ENCODE measurements around the gene DNAJC24. TPM values are rescaled to one million over a fixed set of nuclear protein-coding genes. Genes with fewer than 3 reads are reported as not detected.

Gene DNAJC24
- polyA plus RNA-seq, 6 donors from 2014 or later = 6.2 to 11.8 (median 9.3) TPM

GRCh38 chr11:31361743-31362142 is 7.9 kb upstream of the DNAJC24 start:
- H3K27ac Mint-ChIP-seq = no peak overlapping the region
- peaks cover 0 to 3% (median 0%) of the 10 kb centered on the region in 7 donors for H3K9me3 Mint-ChIP-seq
- H3K4me1 Mint-ChIP-seq = peaks cover 8 to 12% (median 12%) of the 10 kb centered on the region in 3 donors
- no peak overlapping the region for H3K4me3 Mint-ChIP-seq
- DNase-seq (no peak), ATAC-seq (ENCODE audit: low read depth in 2 of 2) (no peak)
- peaks cover 14 to 34% (median 31%) of the 10 kb centered on the region in 3 donors for H3K27me3 Mint-ChIP-seq
- H3K36me3 Mint-ChIP-seq = no peaks in the 10 kb centered on the region

- Mint-ChIP-seq H3K4me1 (peaks cover 29 to 43% (median 37%) of the 10 kb centered on the region in 3 donors), H3K4me3 (peak overlapping the region in 1 of 8 donors; percentile 1), H3K27ac (no peak overlapping the region), H3K9me3 (peaks cover 0 to 4% (median 0%) of the 10 kb centered on the region in 7 donors), H3K36me3 (no peaks in the 10 kb centered on the region), H3K27me3 (peaks cover 19 to 31% (median 24%) of the 10 kb centered on the region in 3 donors)
- no peak for ATAC-seq (ENCODE audit: low read depth in 2 of 2)
- no peak for DNase-seq
Observed at GRCh38 chr11:31366795-31367194, 2.9 kb upstream of the DNAJC24 start.

GRCh38 chr11:31375879-31376278 is 6.2 kb downstream of the DNAJC24 start:
- peaks cover 8 to 15% of the 10 kb centered on the region in 2 donors for H3K36me3 Mint-ChIP-seq
- H3K27me3 Mint-ChIP-seq = no peaks in the 10 kb centered on the region
- peak overlapping the region in 1 of 6 donors; percentile 43 for H3K27ac Mint-ChIP-seq
- H3K4me1 Mint-ChIP-seq = peaks cover 3 to 19% (median 14%) of the 10 kb centered on the region in 3 donors
- DNase-seq (no peak), ATAC-seq (ENCODE audit: low read depth in 2 of 2) (no peak)
- H3K9me3 Mint-ChIP-seq = no peaks in the 10 kb centered on the region
- H3K4me3 Mint-ChIP-seq = no peak overlapping the region

- Mint-ChIP-seq H3K4me3 (no peak overlapping the region), H3K27me3 (no peaks in the 10 kb centered on the region), H3K27ac (no peak overlapping the region), H3K36me3 (peaks cover 8 to 9% of the 10 kb centered on the region in 2 donors), H3K4me1 (peaks cover 0 to 14% (median 9%) of the 10 kb centered on the region in 3 donors), H3K9me3 (no peaks in the 10 kb centered on the region)
- ATAC-seq (ENCODE audit: low read depth in 2 of 2) (no peak), DNase-seq (no peak)
Observed at GRCh38 chr11:31383116-31383515, 13.5 kb downstream of the DNAJC24 start.

- H3K27ac Mint-ChIP-seq = peak overlapping the region in 1 of 6 donors; percentile 0
- peaks cover 0 to 14% (median 9%) of the 10 kb centered on the region in 3 donors for H3K4me1 Mint-ChIP-seq
Observed at GRCh38 chr11:31387379-31387778, 17.7 kb downstream of the DNAJC24 start.

GRCh38 chr11:31397239-31397834 is 27.7 kb downstream of the DNAJC24 start:
- ATAC-seq (ENCODE audit: low read depth in 2 of 2) = no peak
- Mint-ChIP-seq H3K9me3 (peaks cover 0 to 10% (median 3%) of the 10 kb centered on the region in 7 donors), H3K4me3 (no peak overlapping the region), H3K27me3 (no peaks in the 10 kb centered on the region), H3K36me3 (peaks cover 6 to 18% of the 10 kb centered on the region in 2 donors), H3K27ac (no peak overlapping the region), H3K4me1 (peaks cover 0 to 4% (median 0%) of the 10 kb centered on the region in 3 donors)
- DNase-seq = no peak

More at GRCh38 chr11:31387379-31387778, 17.7 kb downstream of the DNAJC24 start:
- Mint-ChIP-seq H3K9me3 (peaks cover 0 to 6% (median 2%) of the 10 kb centered on the region in 7 donors), H3K36me3 (peaks cover 8 to 13% of the 10 kb centered on the region in 2 donors), H3K4me3 (peak overlapping the region in 1 of 8 donors; percentile 18), H3K27me3 (no peaks in the 10 kb centered on the region)
- ATAC-seq (ENCODE audit: low read depth in 2 of 2) = no peak
- DNase-seq = no peak

GRCh38 chr11:31404614-31405013 is 35.0 kb downstream of the DNAJC24 start:
- Mint-ChIP-seq H3K4me1 (peaks cover 0 to 4% (median 0%) of the 10 kb centered on the region in 3 donors), H3K36me3 (peaks cover 6 to 16% of the 10 kb centered on the region in 2 donors), H3K27ac (no peak overlapping the region), H3K4me3 (no peak overlapping the region), H3K9me3 (peaks cover 0 to 6% (median 0%) of the 10 kb centered on the region in 7 donors), H3K27me3 (no peaks in the 10 kb centered on the region)
- DNase-seq = no peak
- no peak for ATAC-seq (ENCODE audit: low read depth in 2 of 2)

- ATAC-seq (ENCODE audit: low read depth in 2 of 2) (no peak), DNase-seq (no peak)
- H3K36me3 Mint-ChIP-seq = peaks cover 8 to 16% of the 10 kb centered on the region in 2 donors
- no peak overlapping the region for H3K27ac Mint-ChIP-seq
- H3K4me3 Mint-ChIP-seq = no peak overlapping the region
- H3K9me3 Mint-ChIP-seq = peaks cover 0 to 10% (median 0%) of the 10 kb centered on the region in 7 donors
- H3K27me3 Mint-ChIP-seq = no peaks in the 10 kb centered on the region
- H3K4me1 Mint-ChIP-seq = peaks cover 0 to 4% (median 0%) of the 10 kb centered on the region in 3 donors
Observed at GRCh38 chr11:31408201-31408600, 38.5 kb downstream of the DNAJC24 start.

- DNase-seq = no peak
- Mint-ChIP-seq H3K27me3 (no peaks in the 10 kb centered on the region), H3K9me3 (peaks cover 0 to 10% (median 0%) of the 10 kb centered on the region in 7 donors), H3K4me1 (peaks cover 0 to 4% (median 0%) of the 10 kb centered on the region in 3 donors), H3K27ac (no peak overlapping the region), H3K4me3 (no peak overlapping the region), H3K36me3 (peaks cover 8 to 13% of the 10 kb centered on the region in 2 donors)
- no peak for ATAC-seq (ENCODE audit: low read depth in 2 of 2)
Observed at GRCh38 chr11:31412946-31413345, 43.3 kb downstream of the DNAJC24 start.

GRCh38 chr11:31414338-31414737 is 44.7 kb downstream of the DNAJC24 start:
- no peak overlapping the region for H3K27ac Mint-ChIP-seq
- no peaks in the 10 kb centered on the region for H3K27me3 Mint-ChIP-seq
- ATAC-seq (ENCODE audit: low read depth in 2 of 2) (no peak), DNase-seq (no peak)
- peaks cover 0 to under 1% (median 0%) of the 10 kb centered on the region in 3 donors for H3K4me1 Mint-ChIP-seq
- peaks cover 8 to 11% of the 10 kb centered on the region in 2 donors for H3K36me3 Mint-ChIP-seq
- no peak overlapping the region for H3K4me3 Mint-ChIP-seq
- H3K9me3 Mint-ChIP-seq = peaks cover 0 to 10% (median 0%) of the 10 kb centered on the region in 7 donors

- H3K9me3 Mint-ChIP-seq = peaks cover 0 to 10% (median 0%) of the 10 kb centered on the region in 7 donors
Observed at GRCh38 chr11:31415435-31415834, 45.8 kb downstream of the DNAJC24 start.

GRCh38 chr11:31417357-31417756 is 47.7 kb downstream of the DNAJC24 start:
- Mint-ChIP-seq H3K9me3 (no peaks in the 10 kb centered on the region), H3K27me3 (no peaks in the 10 kb centered on the region), H3K36me3 (no peaks in the 10 kb centered on the region)

More at GRCh38 chr11:31415435-31415834, 45.8 kb downstream of the DNAJC24 start:
- ATAC-seq (ENCODE audit: low read depth in 2 of 2) (no peak), DNase-seq (no peak)
- peaks cover 8 to 11% of the 10 kb centered on the region in 2 donors for H3K36me3 Mint-ChIP-seq
- no peaks in the 10 kb centered on the region for H3K27me3 Mint-ChIP-seq
- H3K4me1 Mint-ChIP-seq = no peaks in the 10 kb centered on the region
- H3K4me3 Mint-ChIP-seq = no peak overlapping the region
- no peak overlapping the region for H3K27ac Mint-ChIP-seq

GRCh38 chr11:31417816-31418215 is 48.2 kb downstream of the DNAJC24 start:
- ATAC-seq (ENCODE audit: low read depth in 2 of 2) (no peak), DNase-seq (no peak)
- no peaks in the 10 kb centered on the region for H3K27me3 Mint-ChIP-seq
- no peaks in the 10 kb centered on the region for H3K4me1 Mint-ChIP-seq
- H3K9me3 Mint-ChIP-seq = no peaks in the 10 kb centered on the region
- H3K36me3 Mint-ChIP-seq = no peaks in the 10 kb centered on the region
- H3K4me3 Mint-ChIP-seq = no peak overlapping the region
- no peak overlapping the region for H3K27ac Mint-ChIP-seq

More at GRCh38 chr11:31417357-31417756, 47.7 kb downstream of the DNAJC24 start:
- no peak for DNase-seq
- ATAC-seq (ENCODE audit: low read depth in 2 of 2) = no peak
- no peak overlapping the region for H3K4me3 Mint-ChIP-seq
- no peak overlapping the region for H3K27ac Mint-ChIP-seq
- H3K4me1 Mint-ChIP-seq = no peaks in the 10 kb centered on the region

GRCh38 chr11:31419138-31419537 is 49.5 kb downstream of the DNAJC24 start:
- no peaks in the 10 kb centered on the region for H3K4me1 Mint-ChIP-seq
- no peaks in the 10 kb centered on the region for H3K27me3 Mint-ChIP-seq
- DNase-seq (no peak), ATAC-seq (ENCODE audit: low read depth in 2 of 2) (no peak)
- no peaks in the 10 kb centered on the region for H3K36me3 Mint-ChIP-seq
- no peak overlapping the region for H3K27ac Mint-ChIP-seq
- H3K4me3 Mint-ChIP-seq = no peak overlapping the region
- no peaks in the 10 kb centered on the region for H3K9me3 Mint-ChIP-seq

Measured in naive B cell (primary cell).